22Rv1 (cell line): ENCODE data around the gene MARF1.

Experiments used
- CTCF ChIP-seq: fragments of 450-650 bp; IDR thresholded peaks from 2 replicates; pipeline ENCODE4 v1.5.1; 2017; ENCODE audit warnings: mild to moderate bottlenecking
- ZFX ChIP-seq: fragments of 450-650 bp; IDR thresholded peaks from 2 replicates; pipeline ENCODE4 v1.6.1; 2017; ENCODE audit warnings: antibody characterized with exemption, borderline replicate concordance

DNA sequence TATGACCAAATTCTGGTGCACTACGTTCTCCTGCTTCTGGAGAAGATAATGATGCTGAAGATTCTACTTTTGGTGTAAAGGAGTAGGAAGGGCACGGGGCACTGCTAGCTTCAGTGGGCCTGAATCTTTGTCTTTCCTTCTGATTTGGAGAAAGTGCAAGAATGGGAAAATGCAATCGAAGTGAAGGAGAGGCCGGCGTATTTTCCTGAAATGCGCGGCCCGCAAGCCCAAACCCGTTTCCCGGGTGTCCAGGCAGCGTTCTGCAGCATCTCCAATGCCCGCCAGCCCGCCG lies 6.7 kb upstream of the MARF1 start:
- TF ChIP-seq CTCF (no peak), ZFX (no peak)
